Hepatic stellate cell (primary cell): Measurements from ENCODE around the gene PARPBP.
"Not testable (repeated sequence)": the region's sequence is repeated elsewhere in the genome, so short reads cannot be mapped to it uniquely, and the experiment has no call there.

Experiments
- DNase-seq: peaks from one replicate; pipeline ENCODE4 v3.0.0; 2011; ENCODE audit warnings: low spot score

PARPBP gene

DNA sequence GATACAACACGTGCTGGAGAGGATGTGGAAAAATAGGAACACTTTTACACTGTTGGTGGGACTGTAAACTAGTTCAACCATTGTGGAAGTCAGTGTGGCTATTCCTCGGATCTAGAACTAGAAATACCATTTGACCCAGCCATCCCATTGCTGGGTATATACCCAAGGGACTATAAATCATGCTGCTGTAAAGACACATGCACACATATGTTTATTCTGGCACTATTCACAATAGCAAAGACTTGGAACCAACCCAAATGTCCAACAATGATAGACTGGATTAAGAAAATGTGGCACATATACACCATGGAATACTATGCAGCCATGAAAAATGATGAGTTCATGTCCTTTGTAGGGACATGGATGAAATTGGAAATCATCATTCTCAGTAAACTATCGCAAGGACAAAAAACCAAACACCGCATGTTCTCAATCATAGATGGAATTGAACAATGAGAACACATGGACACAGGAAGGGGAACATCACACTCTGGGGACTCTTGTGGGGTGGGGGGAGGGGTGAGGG lies 27.1 kb downstream of the PARPBP start:
- DNase-seq, result not testable (repeated sequence)

DNA sequence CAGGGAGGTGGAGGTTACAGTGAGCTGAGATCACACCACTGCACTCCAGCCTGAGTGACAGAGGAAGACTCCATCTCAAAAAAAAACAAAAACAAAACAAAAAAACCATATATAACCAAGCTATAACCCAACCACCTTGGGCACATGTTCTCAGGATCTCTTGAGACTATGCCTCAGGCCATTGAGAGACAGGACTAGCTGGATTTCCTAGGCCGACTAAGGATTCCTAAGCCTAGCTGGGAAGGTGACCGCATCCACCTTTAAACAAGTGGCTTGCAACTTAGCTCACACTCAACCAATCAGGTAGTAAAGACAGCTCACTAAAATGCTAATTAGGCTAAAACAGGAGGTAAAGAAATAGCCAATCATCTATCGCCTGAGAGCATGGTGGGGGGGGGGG lies 35.2 kb downstream of the PARPBP start:
- not testable (repeated sequence) for DNase-seq

DNA sequence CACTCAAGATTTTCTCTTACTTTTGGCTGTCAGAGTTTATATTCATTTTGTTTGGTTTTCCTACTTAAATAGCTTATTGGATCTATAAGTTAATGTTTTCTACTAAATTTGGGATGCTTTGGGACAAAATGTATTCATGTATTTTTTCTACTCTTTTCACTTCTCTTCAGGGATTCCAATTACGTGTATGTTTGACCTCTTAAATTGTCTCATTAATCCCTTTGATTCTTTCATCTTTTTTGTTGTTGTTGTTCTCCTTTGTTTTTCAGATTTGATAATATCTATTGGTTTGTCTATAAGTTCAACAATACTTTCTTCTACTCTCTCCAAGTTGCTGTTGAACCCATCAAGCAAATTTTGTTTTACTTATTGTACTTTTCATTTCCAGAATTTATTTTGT lies 43.4 kb downstream of the PARPBP start:
- DNase-seq, result no peak

DNA sequence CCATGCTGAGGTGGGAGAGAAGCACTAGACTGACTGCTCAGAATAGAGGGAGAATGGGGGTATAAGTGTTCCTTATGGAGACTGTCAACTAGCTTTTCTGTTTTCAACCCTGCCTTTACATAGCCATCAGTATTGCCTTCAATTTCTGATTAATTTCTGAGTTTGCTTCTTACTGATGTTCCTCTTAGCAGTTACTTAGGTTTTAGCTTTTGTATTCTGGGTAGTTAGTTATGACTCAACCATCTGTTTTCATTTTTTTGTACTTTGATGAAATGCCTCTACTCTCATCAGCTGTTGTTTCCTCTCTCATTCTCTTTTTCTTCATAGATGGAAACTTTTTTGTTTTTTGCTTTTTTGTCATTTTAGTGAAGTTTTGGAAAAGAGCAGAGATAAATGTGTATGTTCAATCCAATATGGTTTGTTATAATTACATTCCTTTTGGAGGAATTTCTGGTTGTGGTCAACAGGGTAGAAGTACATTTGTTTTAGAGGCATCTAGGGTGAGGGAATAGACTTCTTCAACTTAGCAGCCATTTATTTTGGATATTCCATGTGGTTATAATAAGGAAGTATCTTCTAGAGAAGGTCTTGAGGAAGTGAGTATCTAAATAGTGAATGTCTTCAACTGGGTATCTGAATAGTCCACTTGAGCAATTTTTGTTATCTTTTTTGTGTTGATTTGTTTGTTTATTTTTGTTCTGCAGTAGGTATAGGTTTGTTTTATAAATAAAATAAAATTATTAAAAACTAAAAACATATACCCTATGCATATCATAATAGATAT lies 48.0 kb downstream of the PARPBP start:
- DNase-seq, result no peak

DNA sequence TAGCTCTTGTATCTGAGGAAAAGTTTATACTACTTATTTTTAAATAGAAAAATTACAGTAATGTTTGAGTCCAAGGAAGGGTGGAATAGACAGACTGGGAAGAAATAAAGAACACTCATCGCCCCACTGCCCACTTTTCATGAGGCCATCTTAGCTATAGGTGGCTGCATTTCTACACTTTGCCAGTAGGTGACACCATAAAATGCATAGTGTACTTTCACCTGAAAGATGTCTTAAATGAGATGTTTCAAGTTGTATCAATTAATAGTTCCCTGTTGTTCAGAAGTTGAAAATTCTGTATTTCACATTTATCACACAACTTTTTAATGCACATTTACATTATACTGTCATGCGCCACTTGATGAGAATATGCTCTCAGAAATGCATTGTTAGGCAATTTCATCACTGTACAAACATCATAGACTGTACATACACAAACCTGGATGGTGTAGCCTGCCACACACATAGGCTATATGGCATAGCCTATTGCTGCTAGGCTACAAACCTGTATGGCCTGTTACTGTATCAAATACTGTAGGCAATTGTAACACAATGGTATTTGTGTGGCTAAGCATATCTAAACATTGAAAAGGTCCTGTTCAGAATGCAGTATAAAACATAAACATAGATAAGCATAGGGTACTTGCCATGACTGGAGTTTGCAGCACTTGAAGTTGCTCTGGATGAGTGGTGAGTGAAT lies 50.1 kb downstream of the PARPBP start:
- no peak for DNase-seq

DNA sequence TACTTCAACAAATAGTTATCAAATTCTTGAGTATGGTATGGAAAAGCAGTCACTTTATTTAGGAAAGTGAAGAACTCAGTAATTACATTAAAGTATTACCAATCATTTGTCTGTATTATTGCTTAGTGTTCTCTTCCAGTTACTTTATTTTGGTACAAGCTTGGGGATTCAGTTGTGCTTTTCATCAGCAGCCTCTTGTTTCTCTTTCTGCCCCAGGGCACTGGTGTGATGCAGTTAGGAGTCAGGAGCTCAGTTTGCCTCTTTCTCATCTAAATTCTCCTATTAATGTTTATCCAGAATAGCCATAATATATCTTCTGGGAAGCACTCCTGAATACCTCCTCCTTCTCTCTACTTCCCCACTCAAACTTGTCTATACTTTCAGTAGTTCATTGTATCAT lies 52.0 kb downstream of the PARPBP start:
- no peak for DNase-seq

DNA sequence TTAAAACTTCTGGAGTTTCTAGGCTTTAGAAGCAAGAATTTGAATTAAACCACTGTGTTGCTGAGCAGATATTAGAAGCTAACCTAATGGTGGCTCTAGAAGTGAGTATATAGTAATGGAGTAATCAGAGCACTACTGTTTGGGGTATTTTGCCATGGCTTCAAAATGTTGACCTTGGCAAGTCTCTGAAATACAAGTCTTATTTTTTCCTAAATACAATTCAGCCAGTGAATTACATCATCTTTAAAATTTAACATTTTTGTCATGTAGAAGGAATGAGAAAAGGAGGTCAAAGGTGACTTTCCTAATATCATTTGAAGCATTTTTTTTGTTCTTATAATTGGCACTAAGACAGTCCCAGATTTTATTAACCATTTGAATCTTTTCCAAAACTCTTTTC lies 52.5 kb downstream of the PARPBP start:
- DNase-seq, result peak; percentile 28

DNA sequence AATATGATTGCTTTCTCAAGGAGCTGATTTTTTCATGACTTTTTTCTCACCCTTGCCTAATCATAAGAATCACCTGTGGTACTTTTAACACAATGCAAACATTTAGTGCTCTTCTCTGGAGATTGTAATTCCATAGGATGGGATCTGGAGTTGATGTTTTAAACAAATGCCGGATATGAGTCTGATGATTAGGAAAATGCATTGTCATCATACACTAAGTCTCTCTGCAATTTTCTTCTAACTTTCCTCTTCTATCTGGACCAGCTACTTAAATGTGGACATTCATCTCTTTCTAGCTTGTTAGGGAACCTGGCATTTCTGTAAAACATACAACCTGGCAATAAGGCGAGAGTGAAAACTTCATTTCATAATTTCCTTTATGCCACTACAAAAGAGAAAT lies 54.1 kb downstream of the PARPBP start:
- DNase-seq, result no peak

DNA sequence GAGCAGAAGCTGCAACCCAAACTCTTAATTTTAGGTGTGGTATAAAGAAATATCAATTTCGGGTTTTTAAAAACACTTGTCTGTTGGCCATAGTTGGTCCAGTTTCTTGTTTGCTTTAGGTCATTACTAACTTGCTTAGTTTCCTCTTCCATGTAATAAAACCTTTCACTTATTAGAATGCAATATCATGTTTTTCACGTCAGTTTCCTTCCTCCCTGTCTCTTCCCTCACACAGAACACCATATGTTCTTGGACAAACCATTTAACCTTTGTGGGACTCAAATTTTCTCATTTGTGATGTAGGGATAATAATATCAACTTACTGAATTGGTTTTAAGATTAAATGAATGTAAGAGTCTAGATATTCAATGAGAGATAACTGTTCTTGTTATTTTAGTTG lies 54.8 kb downstream of the PARPBP start:
- no peak for DNase-seq

DNA sequence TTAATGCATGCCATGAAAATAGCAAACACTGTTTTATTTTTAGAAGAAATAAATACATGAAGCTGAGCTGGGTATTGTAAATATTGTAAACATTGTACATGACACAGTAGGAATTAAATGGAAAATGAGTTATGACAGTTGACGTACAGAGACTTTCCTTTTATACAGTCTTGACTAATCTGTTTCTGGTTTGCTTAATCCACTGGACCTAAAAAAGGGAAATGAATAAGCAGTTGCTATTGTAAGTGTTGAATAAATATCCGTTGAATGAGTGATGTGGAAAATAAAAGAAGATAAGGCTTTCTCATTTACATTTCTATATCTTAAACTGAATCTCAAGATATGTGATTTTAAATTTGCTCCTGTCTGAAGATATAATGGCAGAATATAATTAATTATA lies 62.7 kb downstream of the PARPBP start:
- no peak for DNase-seq

DNA sequence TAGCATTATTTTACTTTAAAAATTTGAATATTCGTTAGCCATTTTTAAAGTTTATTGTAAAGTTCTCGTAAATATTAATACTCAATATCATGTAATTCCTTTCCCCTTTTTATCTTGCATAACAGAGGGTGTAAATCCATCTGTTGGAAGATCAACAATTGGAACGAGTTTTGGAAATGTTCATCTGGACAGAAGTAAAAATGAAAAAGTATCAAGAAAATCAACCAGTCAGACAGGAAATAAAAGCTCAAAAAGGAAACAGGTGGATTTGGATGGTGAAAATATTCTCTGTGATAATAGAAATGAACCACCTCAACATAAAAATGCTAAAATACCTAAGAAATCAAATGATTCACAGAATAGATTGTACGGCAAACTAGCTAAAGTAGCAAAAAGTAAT lies 75.8 kb downstream of the PARPBP start:
- DNase-seq, result no peak

DNA sequence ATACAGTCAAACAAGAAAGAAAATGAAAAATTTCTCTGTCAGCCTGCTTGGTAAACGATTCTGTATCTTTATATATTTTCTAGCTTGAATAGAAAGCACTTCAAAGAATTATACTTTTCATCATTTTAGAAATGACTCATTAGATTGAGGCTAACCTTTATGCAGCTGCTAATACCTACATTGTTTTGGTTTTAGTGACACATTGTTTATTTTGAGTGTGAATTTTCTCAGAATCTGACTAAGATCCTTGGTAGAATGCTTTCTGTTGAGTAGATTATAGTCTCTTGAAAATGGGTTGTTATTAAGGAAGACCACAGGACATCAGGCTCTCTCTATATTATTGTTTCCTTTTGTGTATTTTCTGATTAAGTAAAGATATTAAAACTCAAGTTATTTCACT lies 77.8 kb downstream of the PARPBP start, which contains the start of gene PMCH:
PMCH (minus strand) TSS at position 45 of the 400 bp plus-strand sequence. CDS start 63 bp downstream, outside the sequence.
- peak; percentile 4 for DNase-seq

DNA sequence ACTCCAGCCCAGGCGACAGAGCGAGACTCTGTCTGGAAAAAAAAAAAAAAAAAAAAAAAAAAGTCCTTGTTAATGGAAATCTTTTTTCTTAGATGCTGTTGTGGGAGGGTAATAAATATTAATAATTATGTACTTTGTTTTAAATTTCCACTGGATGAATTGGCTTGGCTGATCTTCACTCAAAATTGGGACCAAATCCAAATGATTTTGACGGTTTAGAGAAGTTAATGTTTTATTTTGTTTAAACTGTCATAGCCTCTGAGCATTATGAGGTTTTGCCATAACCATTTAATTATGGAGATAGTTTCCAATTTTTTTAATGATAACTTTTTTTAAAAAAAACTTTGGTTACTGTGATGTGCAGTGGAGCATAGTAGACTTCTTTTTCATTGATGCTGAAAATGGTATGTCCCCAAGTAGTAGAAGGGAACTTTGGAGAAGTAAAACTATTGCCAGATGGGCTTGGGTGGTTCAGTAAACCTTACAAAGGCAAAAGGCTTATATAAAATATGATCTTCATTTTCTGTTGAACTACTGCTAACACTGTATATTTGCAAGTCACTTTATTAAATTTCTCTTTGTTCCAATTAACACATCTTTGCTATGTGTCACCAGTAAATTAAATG lies 81.6 kb downstream of the PARPBP start:
- DNase-seq, result no peak

DNA sequence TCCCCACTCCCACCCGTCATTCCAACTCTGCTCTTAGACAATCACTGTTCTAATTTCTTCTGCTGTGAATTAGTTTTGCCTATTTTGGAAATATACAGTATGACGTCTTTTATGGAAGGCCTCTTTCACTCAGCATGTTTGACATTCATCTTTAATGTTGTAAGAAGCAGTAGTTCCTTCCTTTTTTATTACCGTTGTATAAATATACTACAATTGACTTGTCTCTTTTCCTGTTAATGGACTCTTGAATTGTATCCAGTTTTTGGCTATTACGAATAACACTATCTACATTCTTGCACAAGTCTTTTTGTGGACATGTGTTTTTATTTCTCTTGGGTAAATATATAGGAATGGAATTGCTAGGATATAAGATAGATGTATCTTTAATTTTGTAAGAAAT lies 82.6 kb downstream of the PARPBP start:
- no peak for DNase-seq

DNA sequence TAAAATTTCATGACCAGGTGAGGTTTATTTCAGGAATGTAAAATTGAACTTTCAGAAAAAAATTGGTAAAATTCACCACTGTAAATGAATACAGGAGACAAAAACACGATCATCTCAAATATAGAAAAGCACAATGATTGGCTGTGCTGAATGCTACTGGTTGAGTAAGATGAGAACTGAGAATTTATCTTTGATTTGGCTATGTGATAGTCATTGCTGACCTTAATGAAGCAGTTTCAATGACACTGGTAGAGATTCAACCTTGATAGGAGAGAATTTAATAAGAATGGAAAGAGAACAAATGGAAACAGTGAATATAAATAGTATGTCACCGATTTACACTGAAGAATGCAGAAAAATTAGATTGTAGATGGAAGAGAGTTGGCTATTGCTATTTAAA lies 84.0 kb downstream of the PARPBP start:
- no peak for DNase-seq

DNA sequence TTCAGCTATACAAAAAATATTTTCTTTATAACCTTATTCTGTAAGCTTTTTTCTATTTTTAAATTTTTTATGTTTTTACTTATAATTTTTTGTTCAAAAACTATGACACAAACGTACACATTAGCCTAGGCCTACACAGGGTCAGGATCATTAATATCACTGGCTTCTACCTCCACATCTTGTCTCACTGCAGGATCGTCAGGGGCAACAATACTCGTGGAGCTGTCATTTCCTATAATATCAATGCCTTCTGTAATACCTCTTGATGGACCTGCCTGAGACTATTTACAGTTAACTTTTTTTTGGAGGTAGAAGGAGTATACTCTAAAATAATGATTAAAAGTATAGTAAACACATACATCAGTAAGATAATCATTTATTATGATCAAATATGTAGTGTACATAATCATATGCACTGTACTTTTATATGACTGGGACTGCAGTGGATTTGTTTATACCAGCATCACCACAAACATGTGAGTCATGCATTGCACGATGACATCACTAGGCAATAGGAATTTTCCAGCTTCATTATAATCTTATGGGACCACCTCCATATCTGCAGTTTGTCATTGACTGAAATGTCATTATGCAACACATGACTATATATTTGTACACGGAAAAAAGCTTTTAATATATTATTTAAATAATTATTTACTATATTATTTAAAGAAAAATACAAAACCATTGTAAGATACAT lies 96.2 kb downstream of the PARPBP start:
- peak; percentile 8 for DNase-seq

DNA sequence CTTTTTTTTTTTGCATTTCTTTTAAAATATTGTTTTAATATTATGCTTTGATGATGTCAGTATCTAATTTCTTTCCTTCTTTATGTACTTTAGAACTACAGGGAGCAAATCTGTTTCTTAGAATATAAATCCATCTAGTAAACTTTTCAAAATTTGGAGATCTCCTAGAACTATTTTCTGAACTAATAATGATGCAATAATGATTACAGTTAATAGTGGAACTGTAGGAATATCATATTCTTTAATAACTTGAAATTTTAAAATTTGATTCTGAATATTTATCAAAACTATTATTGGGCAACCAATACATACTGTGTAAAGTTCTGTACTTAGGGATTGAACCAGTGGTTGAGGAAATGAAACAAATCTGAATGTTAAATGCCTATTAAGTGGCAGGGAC lies 100.8 kb downstream of the PARPBP start:
- DNase-seq, result no peak

DNA sequence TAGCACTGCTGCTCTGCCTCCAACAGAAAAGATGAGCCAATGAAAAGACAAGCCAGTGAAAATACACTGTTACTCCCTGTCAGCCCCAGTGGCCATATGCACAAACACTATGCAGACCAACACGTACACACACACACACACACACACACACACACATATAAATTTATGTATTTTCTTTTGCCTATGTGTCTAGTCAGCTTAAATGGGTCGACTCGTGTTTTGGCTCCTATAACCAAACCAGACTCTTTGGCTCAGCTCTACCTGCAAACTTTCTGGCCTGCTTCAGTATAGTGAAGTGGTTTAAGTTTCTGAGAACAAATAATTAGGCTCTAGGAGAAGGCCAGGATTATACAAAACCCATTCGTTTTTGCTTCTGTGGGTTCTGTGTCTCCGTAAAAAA lies 108.0 kb downstream of the PARPBP start:
- DNase-seq, result no peak

DNA sequence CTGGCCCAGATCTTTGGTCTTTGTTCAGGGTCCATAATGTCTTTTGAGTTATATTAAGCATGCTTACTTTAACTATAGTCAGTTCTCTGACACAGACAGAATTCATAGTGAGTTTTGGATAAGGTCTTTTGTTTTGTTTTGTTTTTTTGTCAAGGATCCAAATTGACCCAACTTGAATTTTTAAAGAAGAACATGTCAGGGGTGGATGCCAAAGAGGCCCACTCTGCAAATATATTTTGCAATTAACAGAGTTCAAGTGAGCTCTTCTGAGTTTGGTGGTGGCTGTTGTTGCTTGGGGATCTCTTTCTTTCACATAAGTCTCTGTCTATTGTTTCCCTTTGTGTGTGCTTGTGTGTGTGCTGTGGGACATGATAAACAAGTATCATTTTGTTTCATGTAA lies 112.1 kb downstream of the PARPBP start:
- no peak for DNase-seq

DNA sequence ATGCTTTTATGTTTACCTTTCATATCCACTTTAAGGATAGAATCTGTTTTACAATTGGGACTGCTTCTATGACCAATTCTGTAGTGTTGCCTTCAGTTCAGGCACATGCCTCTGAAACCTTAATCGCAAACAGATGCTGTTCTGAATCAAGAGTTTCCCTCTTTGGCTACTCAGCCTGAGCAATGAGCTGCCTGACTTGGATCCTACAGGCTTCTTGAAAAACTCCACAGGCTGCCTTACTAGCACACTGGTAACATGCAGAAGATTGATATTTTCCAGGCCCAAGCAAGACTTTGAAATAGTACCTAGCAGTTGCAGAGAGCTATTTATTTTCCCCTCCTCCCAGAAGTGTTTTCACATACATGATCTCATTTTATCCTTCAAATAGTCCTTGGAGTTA lies 112.5 kb downstream of the PARPBP start:
- DNase-seq, result no peak

DNA sequence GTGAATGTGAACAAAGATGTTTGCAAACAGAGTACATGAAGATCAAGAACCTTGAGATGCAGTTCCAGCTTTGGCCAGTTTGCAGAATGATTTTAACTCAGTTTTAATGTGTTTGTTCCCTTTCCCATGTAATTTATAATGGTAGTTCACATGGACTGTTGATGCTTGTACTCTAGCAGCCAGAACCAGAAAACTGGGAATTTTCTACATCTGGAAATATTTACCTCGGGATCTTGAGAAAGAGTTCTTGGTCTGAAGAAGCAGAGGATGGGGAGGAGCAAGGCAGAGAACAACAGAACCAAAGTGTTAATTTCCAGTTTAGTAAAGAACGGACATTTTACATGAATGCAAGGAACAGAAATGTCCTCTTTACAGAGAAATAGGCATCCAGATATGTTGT lies 114.6 kb downstream of the PARPBP start:
- no peak for DNase-seq

DNA sequence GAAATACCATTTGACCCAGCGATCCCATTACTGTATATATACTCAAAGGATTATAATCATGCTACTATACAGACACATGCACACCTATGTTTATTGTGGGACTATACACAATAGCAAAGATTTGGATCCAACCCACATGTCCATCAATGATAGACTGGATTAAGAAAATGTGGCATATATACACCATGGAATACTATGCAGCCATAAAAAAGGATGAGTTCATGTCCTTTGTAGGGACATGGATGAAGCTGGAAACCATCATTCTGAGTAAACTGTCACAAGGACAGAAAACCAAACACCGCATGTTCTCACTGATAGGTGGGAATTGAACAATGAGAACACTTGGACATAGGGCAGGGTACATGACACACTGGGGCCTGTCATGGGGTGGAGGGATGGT lies 120.9 kb downstream of the PARPBP start:
- DNase-seq, result not testable (repeated sequence)
